Heart right ventricle (tissue), 16 donors: Measurements from ENCODE around the gene SCD5. TPM values are rescaled to one million over a fixed set of nuclear protein-coding genes. Genes with fewer than 3 reads are reported as not detected.
"Not testable (repeated sequence)": the region's sequence is repeated elsewhere in the genome, so short reads cannot be mapped to it uniquely, and the experiment has no call there.

Experiments
- ATAC-seq, 8 donors: fragments of 200-7000 bp; cut with Tn5 transposase; one replicate each; pipeline ENCODE4 v1.9.1; 2020; ENCODE audit warnings: mild to moderate bottlenecking in 8 of 8, moderate library complexity in 8 of 8, moderate number of reproducible peaks in 1 of 8
- DNase-seq, 2 donors: peaks; one replicate each; pipeline ENCODE4 v3.0.0-alpha.2; 2020
- H3K27ac ChIP-seq, 10 donors: fragments of 200-600 bp; sonication (generic) in 2 of 10; one replicate each; pipeline versions ENCODE4 v1.5.0 to v1.8.0; 2020 to 2022; ENCODE audit warnings: mild to moderate bottlenecking in 3 of 10
- H3K27me3 ChIP-seq, 7 donors: fragments of 200-600 bp; one replicate each; pipeline ENCODE4 v1.8.0; 2021 to 2022; ENCODE audit warnings: mild to moderate bottlenecking in 2 of 7
- H3K36me3 ChIP-seq, 9 donors: fragments of 200-600 bp; sonication (generic) in 1 of 9; one replicate each; pipeline versions ENCODE4 v1.5.0 to v1.8.0; 2020 to 2022; ENCODE audit warnings: mild to moderate bottlenecking in 2 of 9
- H3K4me1 ChIP-seq, 9 donors: fragments of 200-600 bp; sonication (generic) in 1 of 9; one replicate each; pipeline versions ENCODE4 v1.5.0 to v1.8.0; 2020 to 2022; ENCODE audit warnings: mild to moderate bottlenecking in 4 of 9
- H3K4me3 ChIP-seq, 10 donors: fragments of 200-600 bp; sonication (generic) in 2 of 10; one replicate each; pipeline versions ENCODE4 v1.5.0 to v1.8.0; 2020 to 2022; ENCODE audit warnings: mild to moderate bottlenecking in 7 of 10, moderate library complexity in 2 of 10
- H3K9me3 ChIP-seq, 11 donors: fragments of 200-600 bp in 10 of 11; sonication (generic) in 2 of 11; one replicate each; pipeline versions ENCODE4 v1.5.0 to v1.8.0; 2013 to 2022; ENCODE audit warnings: mild to moderate bottlenecking in 2 of 11, control low read depth in 1 of 11, moderate library complexity in 1 of 11
- CTCF ChIP-seq, 9 donors: fragments of 200-600 bp; sonication (generic) in 2 of 9; IDR thresholded peaks; one replicate each; pipeline versions ENCODE4 v1.5.0 to v1.8.0; 2021 to 2022; ENCODE audit warnings: antibody characterized with exemption in 9 of 9, mild to moderate bottlenecking in 5 of 9, moderate library complexity in 1 of 9
- WGBS, 2 donors: extraction: QIAGEN DNeasy Blood & Tissue Kit; methylation state at CpG; one replicate each; pipeline ENCODE4 v1.1.7; 2013; ENCODE audit warnings: inconsistent platforms in 1 of 2; 5-methylcytosine and 5-hydroxymethylcytosine counted together
- intact Hi-C, 10 donors: fragments of 100-400 bp; cut with DNase I; formaldehyde crosslinking; loops; one replicate each; pipeline versions ENCODE4 v1.11.1 to v1.14.2; 2022
- polyA plus RNA-seq, 2 donors: library from polyadenylated mRNA; stranded (reverse); fragments of 200-250 nt; gene quantifications; one replicate each; pipeline ENCODE4 v1.2.3, GENCODE V29; 2013
- total RNA-seq, 10 donors: library from RNA; stranded (reverse); fragmentation: NEBNext Ultra II Directional in 3 of 10; extraction: Animal tissue kit (Norgen Biotek cat#: 25700) in 3 of 10; gene quantifications; one replicate each; pipeline versions ENCODE4 v1.2.1 to v1.2.4, GENCODE V29; 2021 to 2023
- donor health status: Arrhythmogenic right ventricular cardiomyopathy.
- donor health status: ischemic (EF 13 %, LVEDD 7.1; RV severe dilation, severe dysfunction).
- donor health status: healthy with polysubstance abuse.
- donor health status: DM: no; HTN: yes; CAD: no.
- donor health status: DM: no; HTN: no; CAD: no.
- donor health status: ischemic (EF 25% LVEDD 6.9; RV normal size, moderate dysfunction).
- donor health status: ischemic (EF 25% LVEDD 5.7; RV mildly dilated, moderate dysfunction).
- donor health status: healthy.
- donor health status: DM: yes; HTN: yes; CAD: no.
- donor health status: Ischemic cardiomyopathy.
- donor health status: ischemic (EF 35%, LVEDD 5.7; RV mildly dilated, moderate dysfunction).
- donor health status: nonischemic (EF 11% LVEDD 7.7; RV severe dilation, severe dysfunction).
- donor health status: DM: yes; HTN: yes; CAD: no.
- donor health status: PGD.
- donor health status: ischemic (EF 29% LVEDD 5.4; RV normal size, mild dysfunction).
- donor health status: nonischemic (EF 23%, LVEDD 6.1; RV moderate dilation, normal function).

The SCD5 gene
- total and polyA plus RNA-seq, 12 donors, result 1.7 to 6.7 (median 3.1) TPM

DNA sequence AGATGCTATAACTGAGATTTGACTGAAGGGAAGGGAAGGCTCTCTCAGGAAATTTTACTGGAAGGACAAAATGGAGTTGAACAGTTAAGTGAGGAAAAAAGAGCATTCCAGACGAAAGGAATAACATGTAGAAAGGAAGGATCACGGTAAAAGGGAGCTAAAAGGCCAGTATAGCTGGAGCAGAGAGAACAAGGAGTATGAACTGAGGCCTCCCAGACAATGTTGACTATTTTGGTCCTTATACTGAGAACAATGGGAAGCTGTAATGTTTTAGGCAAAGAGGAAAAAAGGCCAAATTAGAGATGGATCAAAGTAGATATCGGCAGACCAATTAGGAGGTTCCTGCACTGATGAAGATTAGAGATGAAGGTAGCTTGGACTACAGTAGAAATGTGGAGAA lies 26.8 kb upstream of the SCD5 start:
- DNase-seq, result no peak
- Histone ChIP-seq H3K4me1 (peaks cover 0 to 5% (median 0%) of the 10 kb centered on the region in 9 donors), H3K4me3 (no peak overlapping the region), H3K9me3 (no peaks in the 10 kb centered on the region), H3K27me3 (no peaks in the 10 kb centered on the region), H3K27ac (no peak overlapping the region), H3K36me3 (peaks cover 0 to 100% (median 84%) of the 10 kb centered on the region in 9 donors)
- intact Hi-C loops, result loop anchor here in 3 of 10 donors (5.0 to 10.0 kb wide), 2 partner anchors 37 to 49 kb away; no protein-coding TSS in a partner anchor
- no peak for TF ChIP-seq CTCF (IDR thresholded peaks at IDR 0.05)
- WGBS, 2 donors, result 85 to 92% methylated on average over 3 of the region's 3 CpGs
- ATAC-seq, result no peak

DNA sequence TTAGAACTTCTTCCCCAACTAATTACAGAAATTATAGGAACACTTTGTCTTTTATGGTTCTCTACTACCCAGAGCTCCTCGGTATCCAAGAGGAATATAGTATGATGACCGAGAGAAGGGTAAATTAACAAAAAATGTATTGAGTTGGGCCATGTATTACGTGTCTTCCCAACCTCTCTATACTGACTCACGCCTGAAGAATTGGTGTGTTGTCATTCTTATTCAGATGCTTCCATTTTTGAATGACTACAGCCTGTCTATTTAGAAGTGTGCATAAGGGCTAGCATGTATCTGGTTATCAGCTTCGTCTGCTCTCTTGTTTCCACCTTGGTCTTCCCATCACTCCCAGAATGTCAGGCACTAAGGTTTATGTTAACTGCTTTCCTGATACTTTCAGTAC lies 24.5 kb upstream of the SCD5 start:
- no peak for TF ChIP-seq CTCF (IDR thresholded peaks at IDR 0.05)
- no peaks in the 10 kb centered on the region for H3K4me1 ChIP-seq
- H3K27me3 ChIP-seq, result no peaks in the 10 kb centered on the region
- DNase-seq (no peak), ATAC-seq (no peak)
- H3K36me3 ChIP-seq, result peaks cover 5 to 100% (median 93%) of the 10 kb centered on the region in 9 donors
- H3K9me3 ChIP-seq, result no peaks in the 10 kb centered on the region
- WGBS, 2 donors, result 92 to 94% methylated on average over 5 of the region's 5 CpGs
- H3K27ac ChIP-seq, result no peak overlapping the region
- intact Hi-C loops, result loop anchor here in 2 of 10 donors (10.0 kb wide), 1 partner anchor 52 kb away; no protein-coding TSS in a partner anchor
- no peak overlapping the region for H3K4me3 ChIP-seq

- ATAC-seq, result no peak
- H3K27ac ChIP-seq, result no peak overlapping the region
- peaks cover 0 to 100% (median 85%) of the 10 kb centered on the region in 9 donors for H3K36me3 ChIP-seq
- H3K27me3 ChIP-seq, result no peaks in the 10 kb centered on the region
- intact Hi-C loops, result loop anchor here in 2 of 10 donors (10.0 kb wide), 1 partner anchor 54 kb away; no protein-coding TSS in a partner anchor
- DNase-seq, result no peak
- 40 to 45% methylated on average over 2 of the region's 2 CpGs for WGBS, 2 donors
- TF ChIP-seq CTCF (IDR thresholded peaks at IDR 0.05), result no peak
- no peak overlapping the region for H3K4me3 ChIP-seq
- H3K4me1 ChIP-seq, result no peaks in the 10 kb centered on the region
- H3K9me3 ChIP-seq, result no peaks in the 10 kb centered on the region
These were observed 22.1 kb upstream of the SCD5 start for GRCh38 chr4:82820689-82821088.

GRCh38 chr4:82818664-82819662 lies 20.4 kb upstream of the SCD5 start:
- ATAC-seq, result no peak
- Histone ChIP-seq H3K27ac (no peak overlapping the region), H3K4me1 (no peaks in the 10 kb centered on the region), H3K27me3 (no peaks in the 10 kb centered on the region), H3K9me3 (no peaks in the 10 kb centered on the region), H3K4me3 (no peak overlapping the region), H3K36me3 (peaks cover 0 to 84% (median 67%) of the 10 kb centered on the region in 9 donors)
- TF ChIP-seq CTCF (IDR thresholded peaks at IDR 0.05), result no peak
- DNase-seq, result no peak
- WGBS, 2 donors, result 88 to 92% methylated on average over 2 of the region's 2 CpGs
- intact Hi-C loops, result loop anchor here in 1 of 10 donors (10.0 kb wide), 1 partner anchor 354 kb away; no protein-coding TSS in a partner anchor

- H3K27ac ChIP-seq, H3K4me1 ChIP-seq, H3K4me3 ChIP-seq, H3K27me3 ChIP-seq, ATAC-seq, DNase-seq, H3K9me3 ChIP-seq: not testable (repeated sequence)
- intact Hi-C loops, result loop anchor here in 1 of 10 donors (10.0 kb wide), 1 partner anchor 352 kb away; no protein-coding TSS in a partner anchor
- peaks cover 0 to 63% (median 46%) of the 10 kb centered on the region in 9 donors for H3K36me3 ChIP-seq
- 95 to 97% methylated on average over 6 of the region's 6 CpGs for WGBS, 2 donors
These were observed 18.3 kb upstream of the SCD5 start for GRCh38 chr4:82816874-82817273.
